Measurements from ENCODE around the gene ZMYND8. TPM values are rescaled to one million over a fixed set of nuclear protein-coding genes. Genes with fewer than 3 reads are reported as not detected.

Gene ZMYND8
- total RNA-seq, 1 experiment from 2014 or later = 29.0 TPM

DNA sequence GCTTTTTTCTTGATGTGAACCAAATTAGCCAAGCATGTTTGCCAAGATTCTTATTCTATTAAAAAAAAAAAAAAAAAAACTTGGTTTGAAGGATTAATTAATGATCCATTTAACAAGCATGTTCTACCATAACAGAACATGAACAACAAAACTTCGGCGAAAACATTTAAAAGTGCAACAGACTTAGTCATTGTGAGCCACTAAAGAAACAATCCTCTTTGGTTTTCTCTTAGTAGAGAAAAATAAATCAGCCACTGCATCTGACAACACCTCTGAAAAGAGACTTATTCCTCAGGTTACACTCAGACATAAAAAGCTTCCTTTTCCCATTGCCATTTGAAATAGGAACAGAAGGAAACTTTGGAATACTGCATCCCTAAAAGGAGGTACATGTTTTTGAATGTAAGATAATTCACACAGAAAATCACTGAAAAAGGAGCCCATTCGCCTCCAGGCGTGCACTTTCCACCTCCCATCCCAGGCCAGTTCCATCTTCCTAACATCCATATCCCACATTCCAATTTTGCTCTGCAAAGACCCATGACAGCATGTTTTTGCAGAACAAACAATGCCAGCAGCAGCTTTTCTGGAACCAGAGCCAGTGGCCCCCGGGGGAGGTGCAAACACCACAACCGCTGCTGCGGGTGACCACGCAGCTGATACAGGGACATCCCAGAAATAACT lies 79.5 kb downstream of the ZMYND8 start:
- TF ChIP-seq EGR1 (IDR thresholded peaks at IDR 0.05; ENCODE audit: low read depth) = no peak
- no peak for TF ChIP-seq EZH2phosphoT487 (IDR thresholded peaks at IDR 0.05; ENCODE audit: borderline replicate concordance)
- H3K9me2 ChIP-seq (ENCODE audit: insufficient read depth) = no peaks in the 10 kb centered on the region
- DNase-seq (ENCODE audit: low read depth, low spot score) (no peak), ATAC-seq (no peak)
- peaks cover 21 to 23% of the 10 kb centered on the region in 2 experiments for H3K36me3 ChIP-seq (ENCODE audit: control insufficient read depth in 1 of 2, insufficient read depth in 2 of 2, low read length in 2 of 2)
- POLR2A ChIA-PET = no interaction called here
- H3K4me2 ChIP-seq (ENCODE audit: low read length) = no peak overlapping the region
- peaks cover 24% of the 10 kb centered on the region for H3K79me2 ChIP-seq (ENCODE audit: insufficient read depth, low read length)
- BruUV-seq (replicated peaks) = no TSS peak
- H2AFZ ChIP-seq (ENCODE audit: low read depth, low read length, poor library complexity, severe bottlenecking) = no peak overlapping the region
- no peak overlapping the region for H3K4me3 ChIP-seq (replicated peaks in 1 of 2; ENCODE audit: low read depth in 1 of 2, low read length in 2 of 2)
- no peak overlapping the region for H3K27ac ChIP-seq (ENCODE audit: low read depth, low read length)
- no peaks in the 10 kb centered on the region for H4K20me1 ChIP-seq (ENCODE audit: insufficient read depth)
- H3K27me3 ChIP-seq (ENCODE audit: insufficient read depth, low read length) = no peaks in the 10 kb centered on the region
- peaks cover 58 to 68% of the 10 kb centered on the region in 2 experiments for H3K4me1 ChIP-seq (ENCODE audit: control insufficient read depth in 1 of 2, insufficient read depth in 2 of 2, low read length in 2 of 2)
- RAD21 ChIA-PET (ENCODE audit: low non-redundant PET in 1 of 2, low total read pairs in 2 of 2, uncharacterized antibody in 2 of 2, unreplicated experiment in 2 of 2) = no interaction called here
- intact Hi-C loops (cut with micrococcal nuclease) = no loop called here
- CTCF ChIA-PET = interaction anchor here (1.2 kb wide), 1 partner anchor 107 kb away, joined by 3 read pairs; no protein-coding TSS in a partner anchor
- no peaks in the 10 kb centered on the region for H3K9me3 ChIP-seq (ENCODE audit: control insufficient read depth in 1 of 2, insufficient read depth in 1 of 2, low read depth in 1 of 2, low read length in 2 of 2)
- H3K9ac ChIP-seq (ENCODE audit: low read length) = no peak overlapping the region

DNA sequence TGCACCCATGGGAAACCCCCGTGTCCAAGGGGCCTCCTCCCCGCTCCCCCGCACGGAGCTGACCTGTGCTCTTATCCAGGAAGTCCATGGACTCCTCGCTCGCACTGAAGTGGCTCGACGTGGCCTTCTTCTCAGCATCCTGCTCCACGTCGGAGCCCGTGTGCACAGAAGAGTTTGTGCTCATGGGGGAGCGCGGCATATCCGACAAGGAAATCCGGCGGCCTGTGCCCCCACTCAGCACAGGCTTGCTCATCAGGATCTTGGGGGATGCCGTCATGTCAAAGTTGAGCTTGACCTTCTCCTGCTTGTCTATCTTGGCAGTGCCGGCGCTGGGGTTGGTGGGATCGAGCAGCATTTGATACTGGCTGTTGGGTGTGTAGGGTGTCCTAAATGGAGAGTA lies 80.2 kb downstream of the ZMYND8 start:
- ATAC-seq (no peak), DNase-seq (ENCODE audit: low read depth, low spot score) (no peak)
- Histone ChIP-seq H3K9me2 (ENCODE audit: insufficient read depth) (no peaks in the 10 kb centered on the region), H3K4me2 (ENCODE audit: low read length) (no peak overlapping the region), H3K27ac (ENCODE audit: low read depth, low read length) (no peak overlapping the region), H4K20me1 (ENCODE audit: insufficient read depth) (no peaks in the 10 kb centered on the region), H3K4me1 (ENCODE audit: control insufficient read depth in 1 of 2, insufficient read depth in 2 of 2, low read length in 2 of 2) (peaks cover 58 to 68% of the 10 kb centered on the region in 2 experiments), H2AFZ (ENCODE audit: low read depth, low read length, poor library complexity, severe bottlenecking) (no peak overlapping the region), H3K27me3 (ENCODE audit: insufficient read depth, low read length) (no peaks in the 10 kb centered on the region), H3K36me3 (ENCODE audit: control insufficient read depth in 1 of 2, insufficient read depth in 2 of 2, low read length in 2 of 2) (peaks cover 18 to 19% of the 10 kb centered on the region in 2 experiments), H3K79me2 (ENCODE audit: insufficient read depth, low read length) (peaks cover 28% of the 10 kb centered on the region), H3K4me3 (replicated peaks in 1 of 2; ENCODE audit: low read depth in 1 of 2, low read length in 2 of 2) (no peak overlapping the region), H3K9me3 (ENCODE audit: control insufficient read depth in 1 of 2, insufficient read depth in 1 of 2, low read depth in 1 of 2, low read length in 2 of 2) (no peaks in the 10 kb centered on the region), H3K9ac (ENCODE audit: low read length) (no peak overlapping the region)
- intact Hi-C loops (cut with micrococcal nuclease) = no loop called here
- ChIA-PET CTCF (interaction anchor here (7.2 kb wide), 1 partner anchor 106 kb away, joined by 225 read pairs; no protein-coding TSS in a partner anchor), RAD21 (ENCODE audit: low non-redundant PET in 1 of 2, low total read pairs in 2 of 2, uncharacterized antibody in 2 of 2, unreplicated experiment in 2 of 2) (no interaction called here), POLR2A (no interaction called here)
- no TSS peak for BruUV-seq (replicated peaks)
- TF ChIP-seq POLR2A (IDR thresholded peaks at IDR 0.05; ENCODE audit: borderline replicate concordance, extremely low read depth, insufficient read depth, insufficient read length) = no peak
- TF ChIP-seq, protein P1, sequence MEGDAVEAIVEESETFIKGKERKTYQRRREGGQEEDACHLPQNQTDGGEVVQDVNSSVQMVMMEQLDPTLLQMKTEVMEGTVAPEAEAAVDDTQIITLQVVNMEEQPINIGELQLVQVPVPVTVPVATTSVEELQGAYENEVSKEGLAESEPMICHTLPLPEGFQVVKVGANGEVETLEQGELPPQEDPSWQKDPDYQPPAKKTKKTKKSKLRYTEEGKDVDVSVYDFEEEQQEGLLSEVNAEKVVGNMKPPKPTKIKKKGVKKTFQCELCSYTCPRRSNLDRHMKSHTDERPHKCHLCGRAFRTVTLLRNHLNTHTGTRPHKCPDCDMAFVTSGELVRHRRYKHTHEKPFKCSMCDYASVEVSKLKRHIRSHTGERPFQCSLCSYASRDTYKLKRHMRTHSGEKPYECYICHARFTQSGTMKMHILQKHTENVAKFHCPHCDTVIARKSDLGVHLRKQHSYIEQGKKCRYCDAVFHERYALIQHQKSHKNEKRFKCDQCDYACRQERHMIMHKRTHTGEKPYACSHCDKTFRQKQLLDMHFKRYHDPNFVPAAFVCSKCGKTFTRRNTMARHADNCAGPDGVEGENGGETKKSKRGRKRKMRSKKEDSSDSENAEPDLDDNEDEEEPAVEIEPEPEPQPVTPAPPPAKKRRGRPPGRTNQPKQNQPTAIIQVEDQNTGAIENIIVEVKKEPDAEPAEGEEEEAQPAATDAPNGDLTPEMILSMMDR (IDR thresholded peaks at IDR 0.05 in 2 of 3, conservative IDR thresholded peaks at IDR 0.05 in 1 of 3; ENCODE audit: borderline replicate concordance in 1 of 3, insufficient read depth in 1 of 3, low read depth in 2 of 3, low read length in 2 of 3) = no peak
- no peak for TF ChIP-seq FOSL1 (IDR thresholded peaks at IDR 0.05; ENCODE audit: low read depth)
- TF ChIP-seq, protein P2, sequence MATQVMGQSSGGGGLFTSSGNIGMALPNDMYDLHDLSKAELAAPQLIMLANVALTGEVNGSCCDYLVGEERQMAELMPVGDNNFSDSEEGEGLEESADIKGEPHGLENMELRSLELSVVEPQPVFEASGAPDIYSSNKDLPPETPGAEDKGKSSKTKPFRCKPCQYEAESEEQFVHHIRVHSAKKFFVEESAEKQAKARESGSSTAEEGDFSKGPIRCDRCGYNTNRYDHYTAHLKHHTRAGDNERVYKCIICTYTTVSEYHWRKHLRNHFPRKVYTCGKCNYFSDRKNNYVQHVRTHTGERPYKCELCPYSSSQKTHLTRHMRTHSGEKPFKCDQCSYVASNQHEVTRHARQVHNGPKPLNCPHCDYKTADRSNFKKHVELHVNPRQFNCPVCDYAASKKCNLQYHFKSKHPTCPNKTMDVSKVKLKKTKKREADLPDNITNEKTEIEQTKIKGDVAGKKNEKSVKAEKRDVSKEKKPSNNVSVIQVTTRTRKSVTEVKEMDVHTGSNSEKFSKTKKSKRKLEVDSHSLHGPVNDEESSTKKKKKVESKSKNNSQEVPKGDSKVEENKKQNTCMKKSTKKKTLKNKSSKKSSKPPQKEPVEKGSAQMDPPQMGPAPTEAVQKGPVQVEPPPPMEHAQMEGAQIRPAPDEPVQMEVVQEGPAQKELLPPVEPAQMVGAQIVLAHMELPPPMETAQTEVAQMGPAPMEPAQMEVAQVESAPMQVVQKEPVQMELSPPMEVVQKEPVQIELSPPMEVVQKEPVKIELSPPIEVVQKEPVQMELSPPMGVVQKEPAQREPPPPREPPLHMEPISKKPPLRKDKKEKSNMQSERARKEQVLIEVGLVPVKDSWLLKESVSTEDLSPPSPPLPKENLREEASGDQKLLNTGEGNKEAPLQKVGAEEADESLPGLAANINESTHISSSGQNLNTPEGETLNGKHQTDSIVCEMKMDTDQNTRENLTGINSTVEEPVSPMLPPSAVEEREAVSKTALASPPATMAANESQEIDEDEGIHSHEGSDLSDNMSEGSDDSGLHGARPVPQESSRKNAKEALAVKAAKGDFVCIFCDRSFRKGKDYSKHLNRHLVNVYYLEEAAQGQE (IDR thresholded peaks at IDR 0.05; ENCODE audit: low read depth) = no peak
- no peak for TF ChIP-seq ELF1 (IDR thresholded peaks at IDR 0.05; ENCODE audit: borderline replicate concordance, low read depth)
- no peak for TF ChIP-seq ZNF274 (IDR thresholded peaks at IDR 0.05; ENCODE audit: low read depth, low read length)
- no peak for TF ChIP-seq POLR2AphosphoS5 (IDR thresholded peaks at IDR 0.05; ENCODE audit: low read depth, low read length)
- TF ChIP-seq JUND (IDR thresholded peaks at IDR 0.05) = no peak
- TF ChIP-seq, protein P3, sequence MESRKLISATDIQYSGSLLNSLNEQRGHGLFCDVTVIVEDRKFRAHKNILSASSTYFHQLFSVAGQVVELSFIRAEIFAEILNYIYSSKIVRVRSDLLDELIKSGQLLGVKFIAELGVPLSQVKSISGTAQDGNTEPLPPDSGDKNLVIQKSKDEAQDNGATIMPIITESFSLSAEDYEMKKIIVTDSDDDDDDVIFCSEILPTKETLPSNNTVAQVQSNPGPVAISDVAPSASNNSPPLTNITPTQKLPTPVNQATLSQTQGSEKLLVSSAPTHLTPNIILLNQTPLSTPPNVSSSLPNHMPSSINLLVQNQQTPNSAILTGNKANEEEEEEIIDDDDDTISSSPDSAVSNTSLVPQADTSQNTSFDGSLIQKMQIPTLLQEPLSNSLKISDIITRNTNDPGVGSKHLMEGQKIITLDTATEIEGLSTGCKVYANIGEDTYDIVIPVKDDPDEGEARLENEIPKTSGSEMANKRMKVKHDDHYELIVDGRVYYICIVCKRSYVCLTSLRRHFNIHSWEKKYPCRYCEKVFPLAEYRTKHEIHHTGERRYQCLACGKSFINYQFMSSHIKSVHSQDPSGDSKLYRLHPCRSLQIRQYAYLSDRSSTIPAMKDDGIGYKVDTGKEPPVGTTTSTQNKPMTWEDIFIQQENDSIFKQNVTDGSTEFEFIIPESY (IDR thresholded peaks at IDR 0.05; ENCODE audit: extremely low read depth, insufficient replicate concordance, low read length) = no peak
- TF ChIP-seq SIN3A (IDR thresholded peaks at IDR 0.05; ENCODE audit: low read depth) = no peak

Data from HCT116 (cell line).